IPS DF 6.9 (cell line): ENCODE results near the gene CSNK2A3.
A peak's percentile ranks its signal among the peaks of the same experiment; 100 is the strongest.

ENCODE experiments used
- DNase-seq: peaks from one replicate; pipeline ENCODE4 v3.0.0-alpha.2; 2013; ENCODE audit warnings: low read depth, low spot score
- H3K27ac ChIP-seq: one replicate; pipeline ENCODE4 v1.5.1; 2013; ENCODE audit warnings: low read length, control low read depth
- H3K27me3 ChIP-seq: 2 replicates; pipeline ENCODE4 v1.6.1; 2013; ENCODE audit warnings: mild to moderate bottlenecking, low read length; ENCODE audit not compliant: control insufficient read depth, insufficient read depth
- H3K36me3 ChIP-seq: 2 replicates; pipeline ENCODE4 v1.6.1; 2013; ENCODE audit warnings: low read length; ENCODE audit not compliant: control insufficient read depth, insufficient read depth
- H3K4me1 ChIP-seq: 2 replicates; pipeline ENCODE4 v1.6.1; 2013; ENCODE audit warnings: low read length; ENCODE audit not compliant: control insufficient read depth, insufficient read depth
- H3K4me3 ChIP-seq: 2 replicates; pipeline ENCODE4 v1.5.1; 2013; ENCODE audit warnings: mild to moderate bottlenecking, low read length
- H3K9me3 ChIP-seq: 2 replicates; pipeline ENCODE4 v1.6.1; 2013; ENCODE audit warnings: low read length, inconsistent platforms; ENCODE audit not compliant: control insufficient read depth, insufficient read depth
- WGBS: extraction: QIAGEN DNeasy Blood & Tissue Kit; methylation state at CpG from one replicate; pipeline ENCODE4 v1.1.7; 2013; ENCODE audit warnings: mixed read lengths, missing lambda C conversion rate; ENCODE audit not compliant: insufficient read length, insufficient coverage; 5-methylcytosine and 5-hydroxymethylcytosine counted together

CSNK2A3 gene

DNA sequence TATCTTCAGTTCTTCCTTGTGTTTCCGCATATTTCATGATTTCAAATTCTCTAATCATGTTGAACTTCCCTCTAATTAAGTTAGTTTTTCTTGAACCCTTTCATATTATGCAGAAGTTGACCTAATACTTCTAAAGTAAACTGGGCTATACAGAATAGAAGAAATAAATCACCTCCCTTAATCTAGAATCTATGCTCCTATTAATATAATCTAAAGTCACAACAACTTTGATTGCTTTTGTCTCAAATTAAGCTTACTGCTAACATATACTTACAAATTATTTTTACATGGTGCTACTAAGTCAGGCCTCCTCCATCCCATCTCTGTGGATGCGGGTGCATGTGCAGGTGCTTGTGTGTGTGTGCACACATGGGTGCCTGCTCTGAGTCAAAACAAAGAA, 27.3 kb upstream of the CSNK2A3 start:
- Histone ChIP-seq H3K27ac (no peak overlapping the region), H3K4me1 (no peaks in the 10 kb centered on the region), H3K36me3 (no peaks in the 10 kb centered on the region), H3K9me3 (no peaks in the 10 kb centered on the region), H3K4me3 (no peak overlapping the region), H3K27me3 (no peaks in the 10 kb centered on the region)
- no peak for DNase-seq
- no CpG with 5 or more reads among the region's 2 CpGs for WGBS

- no peak for DNase-seq
- H3K4me3 ChIP-seq = no peak overlapping the region
- H3K9me3 ChIP-seq = no peaks in the 10 kb centered on the region
- H3K4me1 ChIP-seq = no peaks in the 10 kb centered on the region
- no peaks in the 10 kb centered on the region for H3K36me3 ChIP-seq
- H3K27ac ChIP-seq = no peak overlapping the region
- WGBS = no CpG with 5 or more reads among the region's 3 CpGs
- no peaks in the 10 kb centered on the region for H3K27me3 ChIP-seq
These were observed 26.6 kb upstream of the CSNK2A3 start for GRCh38 chr11:11379661-11380060.

GRCh38 chr11:11378184-11378940, 25.3 kb upstream of the CSNK2A3 start:
- Histone ChIP-seq H3K36me3 (no peaks in the 10 kb centered on the region), H3K9me3 (no peaks in the 10 kb centered on the region), H3K27ac (no peak overlapping the region), H3K27me3 (no peaks in the 10 kb centered on the region), H3K4me3 (no peak overlapping the region), H3K4me1 (peaks cover 1% of the 10 kb centered on the region; the same call in 1 of the 2 replicates)
- WGBS = no CpG with 5 or more reads among the region's 8 CpGs
- DNase-seq = no peak

GRCh38 chr11:11374358-11375148, 21.5 kb upstream of the CSNK2A3 start:
- no peak for DNase-seq
- no peaks in the 10 kb centered on the region for H3K27me3 ChIP-seq
- no peak overlapping the region for H3K4me3 ChIP-seq
- H3K4me1 ChIP-seq = peaks cover 1% of the 10 kb centered on the region; the same call in 1 of the 2 replicates
- no peaks in the 10 kb centered on the region for H3K36me3 ChIP-seq
- WGBS = no CpG with 5 or more reads among the region's 7 CpGs
- H3K9me3 ChIP-seq = no peaks in the 10 kb centered on the region
- no peak overlapping the region for H3K27ac ChIP-seq

- Histone ChIP-seq H3K36me3 (no peaks in the 10 kb centered on the region), H3K4me3 (no peak overlapping the region), H3K9me3 (no peaks in the 10 kb centered on the region), H3K27ac (no peak overlapping the region), H3K4me1 (peaks cover 1% of the 10 kb centered on the region; the same call in 1 of the 2 replicates), H3K27me3 (no peaks in the 10 kb centered on the region)
- no CpG with 5 or more reads among the region's 5 CpGs for WGBS
- DNase-seq = no peak
These were observed 20.9 kb upstream of the CSNK2A3 start for GRCh38 chr11:11373934-11374333.

DNA sequence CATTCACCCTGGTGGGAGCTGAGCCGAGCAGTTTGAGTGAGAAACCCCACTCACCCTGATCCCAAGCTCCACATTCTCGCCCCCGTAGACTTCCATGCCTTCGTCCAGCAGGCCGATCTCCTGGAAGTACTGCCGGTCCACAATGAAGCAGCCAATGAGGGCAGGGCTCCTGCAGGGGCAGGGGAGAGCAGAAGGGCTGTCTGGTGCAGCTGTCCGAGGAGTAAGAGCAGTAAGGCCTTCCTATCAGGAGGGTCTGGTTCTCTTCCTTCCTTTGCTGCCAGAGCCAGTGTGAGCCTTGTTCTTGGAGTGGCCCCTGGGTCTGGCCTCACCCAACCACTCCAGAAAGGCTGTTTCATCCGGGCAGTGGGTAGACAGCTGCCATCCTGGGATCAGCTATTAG, 19.4 kb upstream of the CSNK2A3 start:
- Histone ChIP-seq H3K36me3 (no peaks in the 10 kb centered on the region), H3K4me1 (peaks cover 1% of the 10 kb centered on the region; the same call in 1 of the 2 replicates), H3K27me3 (no peaks in the 10 kb centered on the region), H3K9me3 (no peaks in the 10 kb centered on the region), H3K4me3 (no peak overlapping the region), H3K27ac (no peak overlapping the region)
- WGBS = no CpG with 5 or more reads among the region's 8 CpGs
- no peak for DNase-seq

DNA sequence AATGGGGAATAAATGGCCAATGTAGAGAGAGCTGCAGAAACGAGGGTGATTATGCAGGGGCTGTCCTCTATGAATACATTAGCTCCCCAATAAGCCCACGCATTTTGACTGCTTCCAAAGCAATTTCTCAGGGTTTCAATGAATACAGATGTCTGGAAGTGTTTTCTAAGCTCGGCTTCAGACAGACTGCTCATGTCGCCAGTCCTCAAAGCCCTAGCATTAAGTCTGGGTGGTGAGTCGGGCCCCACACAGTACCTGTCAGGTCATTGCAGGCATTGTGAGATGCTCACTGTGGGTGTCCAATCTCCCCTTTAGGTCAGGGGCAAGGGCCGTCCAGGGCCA, 17.9 kb upstream of the CSNK2A3 start:
- H3K27me3 ChIP-seq = no peaks in the 10 kb centered on the region
- H3K36me3 ChIP-seq = no peaks in the 10 kb centered on the region
- DNase-seq = no peak
- WGBS = no CpG with 5 or more reads among the region's 6 CpGs
- H3K4me1 ChIP-seq = peaks cover 1% of the 10 kb centered on the region; the same call in 1 of the 2 replicates
- no peak overlapping the region for H3K4me3 ChIP-seq
- no peaks in the 10 kb centered on the region for H3K9me3 ChIP-seq
- H3K27ac ChIP-seq = no peak overlapping the region

GRCh38 chr11:11370255-11370961, 17.4 kb upstream of the CSNK2A3 start:
- Histone ChIP-seq H3K36me3 (no peaks in the 10 kb centered on the region), H3K27ac (no peak overlapping the region), H3K4me1 (peaks cover 1% of the 10 kb centered on the region; the same call in 1 of the 2 replicates), H3K4me3 (no peak overlapping the region), H3K27me3 (no peaks in the 10 kb centered on the region), H3K9me3 (no peaks in the 10 kb centered on the region)
- DNase-seq = no peak
- WGBS = no CpG with 5 or more reads among the region's 8 CpGs

DNA sequence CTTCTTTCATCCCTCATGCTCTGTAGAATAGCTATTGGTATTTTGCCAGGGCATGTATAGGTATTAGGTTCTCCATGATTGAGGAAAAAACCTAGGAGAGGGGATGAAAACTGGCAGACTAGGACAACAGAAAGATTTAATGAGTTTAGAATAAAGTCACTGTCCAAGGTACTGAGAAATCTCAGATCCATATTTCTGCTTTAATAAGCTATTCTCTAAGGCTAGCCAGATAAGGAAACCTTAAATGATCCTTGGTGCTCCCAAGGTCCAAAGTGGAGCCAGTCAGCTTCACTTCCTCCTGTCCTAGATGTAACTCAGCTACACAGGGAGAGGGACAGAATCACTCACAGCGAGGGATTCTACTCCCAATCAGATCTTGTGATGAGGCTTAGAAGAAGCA, 13.7 kb upstream of the CSNK2A3 start:
- H3K27me3 ChIP-seq = no peaks in the 10 kb centered on the region
- no peak overlapping the region for H3K27ac ChIP-seq
- no peaks in the 10 kb centered on the region; the same call in 1 of the 2 replicates for H3K4me1 ChIP-seq
- no peak overlapping the region for H3K4me3 ChIP-seq
- DNase-seq = no peak
- H3K9me3 ChIP-seq = no peaks in the 10 kb centered on the region
- H3K36me3 ChIP-seq = no peaks in the 10 kb centered on the region
- whole genome bisulfite sequencing = no CpG with 5 or more reads among the region's 1 CpG

DNA sequence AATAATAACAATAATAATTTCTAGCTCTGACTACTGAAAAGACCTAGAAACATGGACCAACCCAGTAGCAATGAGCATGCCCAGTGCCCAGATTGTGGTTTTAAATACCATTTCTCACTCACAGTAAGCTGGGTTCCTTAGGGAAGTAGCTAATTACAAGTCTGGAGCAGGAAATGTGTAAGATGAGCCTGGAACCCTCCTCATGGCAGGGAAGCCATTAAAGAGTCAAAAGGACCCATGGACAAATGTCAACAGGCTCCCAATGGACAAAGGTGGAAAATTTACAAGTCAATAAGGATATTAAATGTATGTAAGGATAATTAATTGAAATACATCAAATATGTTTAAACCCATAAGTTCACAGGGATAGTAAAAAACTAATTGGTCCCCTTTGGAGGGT, 10.6 kb upstream of the CSNK2A3 start:
- H3K27me3 ChIP-seq = no peaks in the 10 kb centered on the region
- no peak overlapping the region for H3K27ac ChIP-seq
- H3K4me1 ChIP-seq = no peaks in the 10 kb centered on the region
- H3K4me3 ChIP-seq = no peak overlapping the region
- DNase-seq = peak; percentile 5
- H3K9me3 ChIP-seq = no peaks in the 10 kb centered on the region
- H3K36me3 ChIP-seq = no peaks in the 10 kb centered on the region
